ENCODE data around the gene PEBP1. TPM values are rescaled to one million over a fixed set of nuclear protein-coding genes. Genes with fewer than 3 reads are reported as not detected.

The PEBP1 gene
- polyA plus RNA-seq, 1 donor (not counting 4 experiments of a cell fraction or from before 2014, with no cell fraction given) = 197 TPM

DNA sequence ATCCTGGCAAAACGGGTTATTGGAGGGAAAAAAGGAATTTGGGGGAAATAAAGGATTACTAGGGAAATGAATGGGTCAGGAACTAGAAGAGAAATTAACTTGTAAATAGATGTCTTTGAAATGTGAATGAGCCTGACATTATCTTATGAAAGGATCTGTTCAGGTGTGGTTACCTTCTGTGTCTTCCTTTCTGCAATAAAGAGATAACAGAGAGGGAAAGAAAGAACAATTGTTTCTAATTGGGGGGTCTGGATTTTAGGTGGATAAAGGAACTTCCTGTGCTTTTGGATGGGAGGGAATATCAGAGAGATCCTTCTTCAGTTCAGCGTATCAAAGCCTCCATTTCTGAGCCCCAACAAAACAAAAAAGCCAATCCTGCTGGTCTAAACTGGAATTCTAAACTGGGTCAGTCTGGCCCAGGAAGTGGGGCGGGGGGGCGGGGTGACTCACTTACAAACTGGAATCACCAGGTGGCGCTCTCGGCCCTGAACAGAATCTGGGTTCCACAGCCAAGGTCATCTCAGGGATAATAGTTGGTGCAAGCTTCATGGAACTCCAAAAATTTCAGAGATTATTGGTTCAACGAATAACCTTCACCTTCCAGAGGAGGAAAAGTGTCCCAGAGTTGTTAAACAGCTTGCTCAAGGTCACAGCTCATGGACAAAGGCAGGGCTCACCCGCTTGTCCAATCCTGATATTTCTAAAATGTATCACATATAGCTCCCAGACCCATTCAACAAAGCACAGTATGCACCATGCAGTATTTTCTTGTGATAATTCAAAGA, 15.2 kb upstream of the PEBP1 start:
- peak overlapping the region; percentile 9 for H3K9ac ChIP-seq (ENCODE audit: control insufficient read depth, extremely low read depth, insufficient read depth, low read length)
- no peak for TF ChIP-seq EZH2 (IDR thresholded peaks at IDR 0.05; ENCODE audit: low read length)
- TF ChIP-seq, protein P1, sequence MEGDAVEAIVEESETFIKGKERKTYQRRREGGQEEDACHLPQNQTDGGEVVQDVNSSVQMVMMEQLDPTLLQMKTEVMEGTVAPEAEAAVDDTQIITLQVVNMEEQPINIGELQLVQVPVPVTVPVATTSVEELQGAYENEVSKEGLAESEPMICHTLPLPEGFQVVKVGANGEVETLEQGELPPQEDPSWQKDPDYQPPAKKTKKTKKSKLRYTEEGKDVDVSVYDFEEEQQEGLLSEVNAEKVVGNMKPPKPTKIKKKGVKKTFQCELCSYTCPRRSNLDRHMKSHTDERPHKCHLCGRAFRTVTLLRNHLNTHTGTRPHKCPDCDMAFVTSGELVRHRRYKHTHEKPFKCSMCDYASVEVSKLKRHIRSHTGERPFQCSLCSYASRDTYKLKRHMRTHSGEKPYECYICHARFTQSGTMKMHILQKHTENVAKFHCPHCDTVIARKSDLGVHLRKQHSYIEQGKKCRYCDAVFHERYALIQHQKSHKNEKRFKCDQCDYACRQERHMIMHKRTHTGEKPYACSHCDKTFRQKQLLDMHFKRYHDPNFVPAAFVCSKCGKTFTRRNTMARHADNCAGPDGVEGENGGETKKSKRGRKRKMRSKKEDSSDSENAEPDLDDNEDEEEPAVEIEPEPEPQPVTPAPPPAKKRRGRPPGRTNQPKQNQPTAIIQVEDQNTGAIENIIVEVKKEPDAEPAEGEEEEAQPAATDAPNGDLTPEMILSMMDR (optimal IDR thresholded peaks at IDR 0.05 in 1 of 3, IDR thresholded peaks at IDR 0.05 in 1 of 3, conservative IDR thresholded peaks at IDR 0.05 in 1 of 3; ENCODE audit: extremely low read depth in 1 of 3, insufficient read depth in 2 of 3, low read length in 3 of 3) = peak; percentile 35 to 69 (median 67)
- FAIRE-seq = no peak
- no peaks in the 10 kb centered on the region for H3K9me3 ChIP-seq (ENCODE audit: control insufficient read depth, low read depth, low read length)
- H3K4me2 ChIP-seq (ENCODE audit: control insufficient read depth, extremely low read depth, insufficient read depth, low read depth, low read length) = peak overlapping the region; percentile 67
- dilution Hi-C loops (cut with MboI; ENCODE audit: extremely low pct_ligation_motif_present, low sequenced_read_pairs) = no loop called here
- peak overlapping the region; percentile 85 for H2AFZ ChIP-seq (ENCODE audit: control insufficient read depth, low read length)
- no peaks in the 10 kb centered on the region for H4K20me1 ChIP-seq (ENCODE audit: control insufficient read depth, extremely low read depth, insufficient read depth, low read length)
- H3K9me1 ChIP-seq (ENCODE audit: control insufficient read depth, extremely low read depth, insufficient read depth, low read length) = no peaks in the 10 kb centered on the region
- H3K4me3 ChIP-seq (ENCODE audit: control insufficient read depth in 2 of 3, extremely low read depth in 1 of 3, insufficient read depth in 2 of 3, low read depth in 1 of 3, low read length in 3 of 3) = no peak overlapping the region
- peak overlapping the region; percentile 59 for H3K27ac ChIP-seq (ENCODE audit: control insufficient read depth, insufficient read depth, low read length)
- no peaks in the 10 kb centered on the region for H3K36me3 ChIP-seq (ENCODE audit: control insufficient read depth in 2 of 2, extremely low read depth in 1 of 2, insufficient read depth in 2 of 2, low read length in 2 of 2)
- DNase-seq (ENCODE audit: low read depth, low spot score) = no peak
- no peaks in the 10 kb centered on the region for H3K79me2 ChIP-seq (ENCODE audit: control insufficient read depth, insufficient read depth, low read length)
- H3K4me1 ChIP-seq (ENCODE audit: control insufficient read depth, extremely low read depth, insufficient read depth, low read length) = peaks cover 5% of the 10 kb centered on the region
- no peaks in the 10 kb centered on the region for H3K27me3 ChIP-seq (ENCODE audit: control insufficient read depth, extremely low read depth, insufficient read depth, low read length)

DNA sequence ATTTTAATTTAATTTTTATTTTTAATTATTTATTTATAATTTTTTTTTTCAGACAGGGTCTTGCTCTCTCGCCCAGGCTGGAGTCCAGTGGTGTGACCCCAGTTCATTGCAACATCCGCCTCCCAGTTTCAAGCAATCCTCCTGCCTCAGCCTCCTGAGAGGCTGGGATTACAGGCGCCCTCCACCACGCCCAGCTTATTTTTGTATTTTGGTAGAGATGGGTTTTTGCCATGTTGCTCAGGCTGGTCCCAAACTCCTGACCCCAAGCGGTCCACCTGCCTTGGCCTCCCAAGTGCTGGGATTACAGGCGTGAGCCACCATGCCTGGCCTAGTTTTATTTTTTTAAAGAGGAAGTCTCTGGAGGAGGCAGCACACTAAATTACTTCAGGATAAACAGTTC, 13.7 kb upstream of the PEBP1 start:
- Histone ChIP-seq H3K9ac (ENCODE audit: control insufficient read depth, extremely low read depth, insufficient read depth, low read length) (no peak overlapping the region), H3K4me1 (ENCODE audit: control insufficient read depth, extremely low read depth, insufficient read depth, low read length) (peaks cover 5% of the 10 kb centered on the region), H3K36me3 (ENCODE audit: control insufficient read depth in 2 of 2, extremely low read depth in 1 of 2, insufficient read depth in 2 of 2, low read length in 2 of 2) (no peaks in the 10 kb centered on the region), H3K4me2 (ENCODE audit: control insufficient read depth, extremely low read depth, insufficient read depth, low read depth, low read length) (no peak overlapping the region), H3K27me3 (ENCODE audit: control insufficient read depth, extremely low read depth, insufficient read depth, low read length) (no peaks in the 10 kb centered on the region), H3K27ac (ENCODE audit: control insufficient read depth, insufficient read depth, low read length) (no peak overlapping the region), H2AFZ (ENCODE audit: control insufficient read depth, low read length) (no peak overlapping the region), H3K4me3 (ENCODE audit: control insufficient read depth in 2 of 3, extremely low read depth in 1 of 3, insufficient read depth in 2 of 3, low read depth in 1 of 3, low read length in 3 of 3) (no peak overlapping the region), H3K79me2 (ENCODE audit: control insufficient read depth, insufficient read depth, low read length) (no peaks in the 10 kb centered on the region), H4K20me1 (ENCODE audit: control insufficient read depth, extremely low read depth, insufficient read depth, low read length) (no peaks in the 10 kb centered on the region), H3K9me1 (ENCODE audit: control insufficient read depth, extremely low read depth, insufficient read depth, low read length) (no peaks in the 10 kb centered on the region), H3K9me3 (ENCODE audit: control insufficient read depth, low read depth, low read length) (no peaks in the 10 kb centered on the region)
- no peak for TF ChIP-seq EZH2 (IDR thresholded peaks at IDR 0.05; ENCODE audit: low read length)
- TF ChIP-seq, protein P1 (optimal IDR thresholded peaks at IDR 0.05 in 1 of 3, IDR thresholded peaks at IDR 0.05 in 1 of 3, conservative IDR thresholded peaks at IDR 0.05 in 1 of 3; ENCODE audit: extremely low read depth in 1 of 3, insufficient read depth in 2 of 3, low read length in 3 of 3) = no peak
- dilution Hi-C loops (cut with MboI; ENCODE audit: extremely low pct_ligation_motif_present, low sequenced_read_pairs) = no loop called here
- FAIRE-seq (no peak), DNase-seq (ENCODE audit: low read depth, low spot score) (no peak)

Data from keratinocyte (primary cell).